LNCAP (cell line): ENCODE measurements around the gene DDX27.

ENCODE experiments used
- TF ChIP-seq, protein P1 (sequence below): fragments of 450-650 bp; IDR thresholded peaks from 2 replicates; pipeline ENCODE4 v1.5.1; 2017; ENCODE audit warnings: mild to moderate bottlenecking

The DDX27 gene

DNA sequence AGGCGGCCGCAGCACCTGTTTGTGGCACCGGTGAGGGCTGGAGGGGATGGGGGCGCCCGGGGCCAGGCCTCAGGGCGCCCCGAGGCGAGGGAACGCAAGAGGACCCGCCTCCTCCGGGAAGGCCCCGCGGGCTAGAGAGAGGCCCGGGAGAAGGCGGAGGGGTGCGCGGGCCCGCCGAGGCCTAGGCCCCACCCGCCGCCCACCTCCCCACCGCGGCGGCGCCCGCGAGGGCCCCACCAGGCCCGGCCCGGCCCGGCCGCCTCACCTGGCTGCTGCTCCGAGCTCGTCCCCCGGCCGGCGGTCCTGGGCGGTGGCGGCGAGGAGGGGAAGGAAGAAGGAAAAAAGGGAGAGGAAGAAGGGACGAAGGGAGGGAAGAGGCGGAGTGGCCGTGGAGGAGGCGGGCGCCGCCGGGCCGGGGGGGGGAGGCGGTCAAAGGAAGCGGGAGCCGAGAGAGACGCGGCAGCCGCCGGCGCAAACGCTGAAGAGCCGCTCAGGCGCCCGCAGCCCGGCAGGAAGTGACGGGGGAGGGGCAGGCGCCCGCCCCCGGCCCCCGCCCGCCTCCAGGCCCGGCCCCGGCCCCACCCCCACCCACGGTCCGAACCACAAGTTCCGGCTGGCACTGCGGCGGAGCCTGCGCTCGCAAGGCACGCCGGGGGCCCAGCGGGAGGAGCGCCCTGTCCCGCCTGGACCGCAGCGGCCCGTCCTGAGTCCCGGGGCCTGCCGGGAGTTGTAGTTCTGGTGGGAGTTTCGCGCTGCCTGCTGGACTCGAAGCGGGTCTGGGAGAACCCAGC, 31.2 kb upstream of the DDX27 start, which contains the start of gene STAU1:
TSS of gene STAU1 (minus strand) at position 484 of the 791 bp plus-strand sequence. CDS start 22,133 bp downstream, outside the sequence.
- TF ChIP-seq, protein P1, sequence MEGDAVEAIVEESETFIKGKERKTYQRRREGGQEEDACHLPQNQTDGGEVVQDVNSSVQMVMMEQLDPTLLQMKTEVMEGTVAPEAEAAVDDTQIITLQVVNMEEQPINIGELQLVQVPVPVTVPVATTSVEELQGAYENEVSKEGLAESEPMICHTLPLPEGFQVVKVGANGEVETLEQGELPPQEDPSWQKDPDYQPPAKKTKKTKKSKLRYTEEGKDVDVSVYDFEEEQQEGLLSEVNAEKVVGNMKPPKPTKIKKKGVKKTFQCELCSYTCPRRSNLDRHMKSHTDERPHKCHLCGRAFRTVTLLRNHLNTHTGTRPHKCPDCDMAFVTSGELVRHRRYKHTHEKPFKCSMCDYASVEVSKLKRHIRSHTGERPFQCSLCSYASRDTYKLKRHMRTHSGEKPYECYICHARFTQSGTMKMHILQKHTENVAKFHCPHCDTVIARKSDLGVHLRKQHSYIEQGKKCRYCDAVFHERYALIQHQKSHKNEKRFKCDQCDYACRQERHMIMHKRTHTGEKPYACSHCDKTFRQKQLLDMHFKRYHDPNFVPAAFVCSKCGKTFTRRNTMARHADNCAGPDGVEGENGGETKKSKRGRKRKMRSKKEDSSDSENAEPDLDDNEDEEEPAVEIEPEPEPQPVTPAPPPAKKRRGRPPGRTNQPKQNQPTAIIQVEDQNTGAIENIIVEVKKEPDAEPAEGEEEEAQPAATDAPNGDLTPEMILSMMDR = no peak

DNA sequence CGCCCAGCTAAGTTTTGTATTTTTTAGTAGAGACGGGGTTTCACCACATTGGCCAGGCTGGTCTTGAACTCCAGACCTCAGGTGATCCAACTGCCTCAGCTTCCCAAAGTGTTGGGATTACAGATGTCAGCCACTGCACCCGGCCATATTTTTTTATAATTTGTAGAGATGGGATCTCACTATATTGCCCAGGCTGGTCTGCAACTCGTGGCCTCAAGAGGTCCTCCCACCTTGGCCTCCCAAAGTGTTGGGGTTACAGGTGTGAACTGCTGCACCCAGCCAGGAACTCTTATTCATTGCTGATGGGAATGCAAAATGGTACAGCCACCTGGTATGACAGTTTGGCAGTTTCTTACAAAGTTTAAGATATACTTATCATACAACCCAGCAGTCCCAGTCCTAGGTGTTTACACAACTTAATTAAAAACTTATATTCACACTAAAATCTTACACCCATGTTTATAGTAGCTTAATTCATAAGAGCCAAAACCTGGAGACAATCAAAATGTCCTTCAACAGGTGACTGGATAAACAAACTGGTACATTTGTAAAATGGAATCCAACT, 19.4 kb upstream of the DDX27 start:
- TF ChIP-seq, protein P1 = no peak

DNA sequence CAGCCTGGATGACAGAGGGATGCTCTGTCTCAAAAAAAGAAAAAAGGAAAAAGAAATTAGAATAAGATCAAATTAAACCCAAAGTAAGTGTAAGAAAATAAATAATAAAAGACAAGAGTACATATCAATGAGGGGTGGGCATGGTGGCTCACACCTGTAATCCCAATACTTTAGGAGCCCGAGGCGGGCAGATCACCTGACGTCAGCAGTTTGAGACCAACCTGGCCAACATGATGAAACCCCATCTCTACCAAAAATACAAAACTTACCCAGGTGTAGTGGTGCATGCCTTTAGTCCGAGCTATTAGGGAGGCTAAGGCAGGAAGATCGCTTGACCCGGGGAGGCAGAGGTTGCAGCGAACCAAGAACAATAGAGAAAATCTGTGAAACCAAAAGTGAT, 16.2 kb upstream of the DDX27 start:
- TF ChIP-seq, protein P1 = no peak

DNA sequence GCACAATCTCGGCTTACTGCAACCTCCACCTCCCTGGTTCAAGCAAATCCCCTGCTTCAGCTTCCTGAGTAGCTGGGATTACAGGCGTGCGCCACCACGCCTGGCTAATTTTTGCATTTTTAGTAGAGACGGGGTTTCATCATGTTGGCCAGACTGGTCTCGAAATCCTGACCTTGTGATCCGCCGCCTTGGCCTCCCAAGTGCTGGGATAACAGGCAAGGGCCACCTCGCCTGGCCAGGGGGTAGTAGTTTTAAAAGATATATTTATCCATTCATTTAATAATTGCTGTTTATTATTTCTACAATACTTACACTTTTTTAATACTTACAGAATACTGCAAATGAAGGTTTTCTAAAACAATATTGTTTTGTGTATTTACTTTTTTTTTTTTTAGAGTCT, 15.5 kb upstream of the DDX27 start:
- TF ChIP-seq, protein P1 = no peak

DNA sequence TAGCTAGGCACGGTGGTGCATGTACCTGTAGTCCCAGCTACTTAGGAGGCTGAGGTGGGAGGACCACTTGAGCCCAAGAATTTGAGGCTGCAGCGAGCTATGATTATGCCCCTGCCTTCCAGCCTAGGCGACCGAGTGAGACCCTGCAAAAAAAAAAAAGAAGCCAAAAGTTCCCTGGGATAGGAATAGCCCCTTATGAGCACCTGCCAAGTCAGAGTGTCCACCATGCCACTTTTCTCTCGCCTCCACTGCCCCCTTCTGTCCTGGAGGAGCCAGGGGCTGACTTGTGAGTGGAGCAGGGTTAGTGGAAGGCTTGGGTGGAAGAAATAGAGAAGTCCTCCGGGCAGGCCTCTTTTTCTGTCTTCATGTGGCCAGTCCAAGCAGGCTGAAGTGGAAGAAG, 12.1 kb upstream of the DDX27 start:
- TF ChIP-seq, protein P1 = no peak

DNA sequence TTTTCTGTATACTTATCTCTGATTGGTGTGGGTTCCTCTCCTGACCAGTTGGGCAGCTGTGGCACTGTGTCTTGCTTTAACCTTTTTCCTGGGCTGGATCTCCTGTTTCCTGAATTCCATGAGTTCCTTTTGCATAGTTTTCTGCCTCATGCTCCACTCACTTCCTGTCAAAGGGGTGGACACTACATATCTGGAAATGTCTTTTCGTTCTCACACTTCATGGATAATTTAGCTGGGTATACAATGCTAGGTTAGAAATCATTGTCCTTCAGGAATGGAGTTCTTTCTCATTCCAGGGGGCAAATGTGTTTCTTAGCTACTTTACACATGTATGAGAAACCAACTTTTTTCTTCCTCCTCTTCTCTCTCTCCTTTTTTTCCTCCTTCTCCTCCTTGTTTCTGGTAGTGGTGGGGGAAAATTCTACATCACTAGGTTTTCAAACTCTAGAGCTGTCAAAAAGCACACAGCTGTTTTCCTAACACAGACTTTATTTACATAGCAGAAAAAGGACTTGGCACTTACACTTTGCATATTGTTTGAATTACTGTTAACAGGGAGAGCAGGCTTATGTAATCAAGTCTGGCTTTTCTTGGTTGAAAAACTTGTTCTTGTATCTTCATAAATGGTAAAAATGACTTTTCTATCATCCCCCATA, 9.0 kb upstream of the DDX27 start:
- TF ChIP-seq, protein P1 = no peak

DNA sequence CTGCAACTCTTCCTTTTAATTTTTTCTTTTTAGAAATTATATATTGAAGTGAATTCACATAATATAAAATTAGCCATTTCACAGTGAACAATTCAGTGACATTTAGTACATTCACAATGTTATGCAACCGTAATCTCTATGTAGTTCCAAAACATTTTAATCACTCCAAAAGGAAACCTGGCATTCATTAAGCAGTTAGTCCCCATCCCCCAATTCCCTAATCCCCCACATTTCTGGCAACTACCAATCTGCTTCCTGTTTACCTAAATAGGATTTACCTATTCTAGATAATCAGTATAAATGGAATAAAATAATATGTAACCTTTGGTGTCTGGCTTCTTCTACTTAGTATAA, 8.5 kb upstream of the DDX27 start:
- TF ChIP-seq, protein P1 = no peak
